ENCODE measurements around the gene DRC3.

DRC3 gene

DNA sequence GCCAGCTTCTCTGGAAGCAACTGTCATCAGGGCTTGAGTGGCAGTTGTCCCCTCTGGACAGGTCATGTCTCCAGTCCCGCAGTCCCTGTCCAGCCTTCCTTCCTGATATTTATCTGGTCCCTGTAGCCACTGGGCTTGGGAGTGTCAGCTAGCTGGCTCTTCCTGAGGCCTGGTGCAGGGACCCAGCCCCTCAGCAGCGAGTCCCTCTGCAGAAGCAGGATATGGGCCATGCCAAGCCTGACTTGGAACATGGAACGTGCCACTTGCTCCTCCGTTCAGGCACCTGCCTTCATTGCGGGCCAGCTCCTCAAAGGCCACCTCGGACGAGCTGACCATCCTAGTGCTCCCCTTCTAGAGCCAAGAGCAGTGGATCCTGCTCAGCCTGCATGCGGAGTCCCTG, 26.3 kb downstream of the DRC3 start:
- no peak overlapping the region for H3K27ac ChIP-seq
- no peak for TF ChIP-seq Cebpa-rat (IDR thresholded peaks at IDR 0.05)
- no peaks in the 10 kb centered on the region for H3K36me3 ChIP-seq
- H3K4me3 ChIP-seq: no peak overlapping the region
- no peaks in the 10 kb centered on the region for H4K20me1 ChIP-seq
- peak overlapping the region in 1 of 11 experiments; percentile 28; a peak in 1 of 22 replicates for H3K4me2 ChIP-seq
- no peaks in the 10 kb centered on the region for H3K9me3 ChIP-seq (replicated peaks in 1 of 11)
- no peaks in the 10 kb centered on the region for H3K27me3 ChIP-seq
- peaks cover 0 to 46% (median 30%) of the 10 kb centered on the region in 10 experiments; a peak in 16 of 20 replicates for H3K4me1 ChIP-seq
- no peak overlapping the region for H3K9ac ChIP-seq

DNA sequence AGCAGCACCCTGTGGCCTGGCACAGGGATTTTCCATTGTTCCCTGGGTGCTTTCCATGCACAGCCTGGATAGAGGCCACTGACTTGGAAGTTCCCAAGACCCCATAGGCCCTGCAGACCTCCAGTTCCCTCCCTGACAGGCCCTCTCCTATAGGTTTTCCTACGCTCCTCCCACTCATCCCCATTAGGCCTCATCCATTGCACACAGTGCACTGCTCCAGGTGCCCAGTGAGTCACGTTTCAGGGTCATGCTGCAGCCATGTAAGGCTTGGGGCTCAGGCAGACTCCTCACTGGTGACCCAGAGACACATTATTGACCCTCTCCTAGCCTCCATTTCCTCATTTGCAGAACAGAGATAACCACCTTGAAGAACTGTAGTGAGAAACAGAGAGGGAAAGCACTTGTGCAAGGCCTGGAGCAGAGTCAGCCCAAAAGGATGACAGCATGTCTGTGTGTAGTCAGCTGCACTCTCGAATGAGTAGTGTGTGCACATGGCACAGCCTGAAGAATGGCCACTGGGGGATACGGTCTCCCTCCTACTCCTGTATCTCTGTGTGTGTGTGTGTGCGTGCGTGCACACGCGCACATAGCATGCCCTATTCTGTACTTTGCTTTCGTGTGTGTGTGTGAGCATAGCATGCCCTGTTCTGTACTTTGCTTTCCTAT, 26.8 kb downstream of the DRC3 start:
- no peaks in the 10 kb centered on the region for H3K27me3 ChIP-seq
- H3K4me1 ChIP-seq: peaks cover 0 to 44% (median 29%) of the 10 kb centered on the region in 10 experiments; a peak in 16 of 20 replicates
- H3K27ac ChIP-seq: no peak overlapping the region
- TF ChIP-seq Cebpa-rat (IDR thresholded peaks at IDR 0.05): no peak
- H3K4me2 ChIP-seq: peak overlapping the region in 4 of 11 experiments; percentile 3 to 28 (median 4); a peak in 2 of 22 replicates
- no peak overlapping the region for H3K4me3 ChIP-seq
- no peaks in the 10 kb centered on the region for H3K9me3 ChIP-seq (replicated peaks in 1 of 11)
- H4K20me1 ChIP-seq: no peaks in the 10 kb centered on the region; a peak in 1 of 22 replicates
- H3K9ac ChIP-seq: no peak overlapping the region
- no peaks in the 10 kb centered on the region for H3K36me3 ChIP-seq

- Histone ChIP-seq H3K9me3 (replicated peaks in 1 of 11) (no peaks in the 10 kb centered on the region), H4K20me1 (peaks cover 0 to 5% (median 0%) of the 10 kb centered on the region in 11 experiments; a peak in 1 of 22 replicates), H3K27me3 (no peaks in the 10 kb centered on the region), H3K27ac (no peak overlapping the region), H3K4me1 (peaks cover 0 to 39% (median 26%) of the 10 kb centered on the region in 10 experiments; a peak in 16 of 20 replicates), H3K36me3 (no peaks in the 10 kb centered on the region), H3K9ac (no peak overlapping the region), H3K4me3 (no peak overlapping the region), H3K4me2 (peak overlapping the region in 3 of 11 experiments; percentile 3 to 28 (median 4); a peak in 1 of 22 replicates)
- no peak for TF ChIP-seq Cebpa-rat (IDR thresholded peaks at IDR 0.05)
These were observed 27.4 kb downstream of the DRC3 start for GRCh38 chr17:18000030-18000408.

GRCh38 chr17:18002171-18002570, 29.5 kb downstream of the DRC3 start:
- peak overlapping the region in 9 of 11 experiments; percentile 3 to 68 (median 54); a peak in 16 of 22 replicates for H3K4me2 ChIP-seq
- H3K27me3 ChIP-seq: no peaks in the 10 kb centered on the region
- H3K4me3 ChIP-seq: no peak overlapping the region
- TF ChIP-seq Cebpa-rat (IDR thresholded peaks at IDR 0.05): no peak
- peak overlapping the region in 2 of 11 experiments; percentile 4 to 8; a peak in 1 of 22 replicates for H3K9ac ChIP-seq
- peak overlapping the region in 3 of 11 experiments; percentile 0 to 27 (median 1); a peak in 1 of 22 replicates for H3K27ac ChIP-seq
- peaks cover 0 to 9% (median 0%) of the 10 kb centered on the region in 11 experiments; a peak in 4 of 22 replicates for H4K20me1 ChIP-seq
- peaks cover 0 to 46% (median 26%) of the 10 kb centered on the region in 10 experiments; a peak in 16 of 20 replicates for H3K4me1 ChIP-seq
- peaks cover 0 to 9% (median under 1%) of the 10 kb centered on the region in 11 experiments; a peak in 7 of 22 replicates for H3K36me3 ChIP-seq
- H3K9me3 ChIP-seq (replicated peaks in 1 of 11): no peaks in the 10 kb centered on the region

GRCh38 chr17:18004345-18004744, 31.7 kb downstream of the DRC3 start:
- Histone ChIP-seq H3K36me3 (peaks cover 0 to 30% (median 21%) of the 10 kb centered on the region in 11 experiments; a peak in 15 of 22 replicates), H3K27ac (no peak overlapping the region), H3K9ac (no peak overlapping the region), H3K9me3 (replicated peaks in 1 of 11) (no peaks in the 10 kb centered on the region), H3K4me3 (no peak overlapping the region), H3K4me2 (peak overlapping the region in 5 of 11 experiments; percentile 48 to 68 (median 59); a peak in 5 of 22 replicates), H3K4me1 (peaks cover 0 to 44% (median 26%) of the 10 kb centered on the region in 10 experiments; a peak in 16 of 20 replicates), H4K20me1 (peaks cover 0 to 9% (median 0%) of the 10 kb centered on the region in 11 experiments; a peak in 4 of 22 replicates), H3K27me3 (no peaks in the 10 kb centered on the region)
- TF ChIP-seq Cebpa-rat (IDR thresholded peaks at IDR 0.05): no peak

- no peak overlapping the region for H3K4me2 ChIP-seq
- TF ChIP-seq Cebpa-rat (IDR thresholded peaks at IDR 0.05): no peak
- H3K36me3 ChIP-seq: peaks cover 0 to 36% (median 24%) of the 10 kb centered on the region in 11 experiments; a peak in 16 of 22 replicates
- H3K27ac ChIP-seq: no peak overlapping the region
- H3K27me3 ChIP-seq: no peaks in the 10 kb centered on the region
- H3K4me1 ChIP-seq: peaks cover 0 to 39% (median 26%) of the 10 kb centered on the region in 10 experiments; a peak in 16 of 20 replicates
- no peaks in the 10 kb centered on the region for H3K9me3 ChIP-seq (replicated peaks in 1 of 11)
- H3K9ac ChIP-seq: no peak overlapping the region
- H3K4me3 ChIP-seq: no peak overlapping the region
- peaks cover 0 to 9% (median 0%) of the 10 kb centered on the region in 11 experiments; a peak in 5 of 22 replicates for H4K20me1 ChIP-seq
These were observed 32.2 kb downstream of the DRC3 start for GRCh38 chr17:18004884-18005305.

GRCh38 chr17:18005496-18005895, 32.8 kb downstream of the DRC3 start:
- Histone ChIP-seq H3K4me3 (no peak overlapping the region), H3K4me1 (peaks cover 0 to 36% (median 26%) of the 10 kb centered on the region in 10 experiments; a peak in 16 of 20 replicates), H3K4me2 (no peak overlapping the region), H3K27me3 (no peaks in the 10 kb centered on the region), H3K9ac (no peak overlapping the region), H4K20me1 (peaks cover 0 to 9% (median 0%) of the 10 kb centered on the region in 11 experiments; a peak in 5 of 22 replicates), H3K9me3 (replicated peaks in 1 of 11) (peaks cover 0 to 2% (median 0%) of the 10 kb centered on the region in 11 experiments; a peak in 7 of 22 replicates), H3K27ac (no peak overlapping the region), H3K36me3 (peaks cover 0 to 42% (median 30%) of the 10 kb centered on the region in 11 experiments; a peak in 17 of 22 replicates)
- TF ChIP-seq Cebpa-rat (IDR thresholded peaks at IDR 0.05): no peak

GRCh38 chr17:18006495-18007239, 34.0 kb downstream of the DRC3 start:
- H3K4me1 ChIP-seq: peaks cover 0 to 36% (median 26%) of the 10 kb centered on the region in 10 experiments; a peak in 16 of 20 replicates
- TF ChIP-seq Cebpa-rat (IDR thresholded peaks at IDR 0.05): no peak
- H3K27me3 ChIP-seq: no peaks in the 10 kb centered on the region
- peaks cover 0 to 9% (median 0%) of the 10 kb centered on the region in 11 experiments; a peak in 5 of 22 replicates for H4K20me1 ChIP-seq
- H3K9ac ChIP-seq: no peak overlapping the region; a peak in 1 of 22 replicates
- H3K27ac ChIP-seq: no peak overlapping the region
- H3K4me2 ChIP-seq: peak overlapping the region in 4 of 11 experiments; percentile 10 to 49 (median 38); a peak in 3 of 22 replicates
- peaks cover 0 to 7% (median 0%) of the 10 kb centered on the region in 11 experiments; a peak in 7 of 22 replicates for H3K9me3 ChIP-seq (replicated peaks in 1 of 11)
- peaks cover 6 to 54% (median 42%) of the 10 kb centered on the region in 11 experiments; a peak in 18 of 22 replicates for H3K36me3 ChIP-seq
- H3K4me3 ChIP-seq: no peak overlapping the region

All from BLaER1 treated with 17β-estradiol and CSF1 and Interleukin-3, amounts not matched to agents 10 nM and 100 nM (cell line).